Gastroesophageal sphincter (tissue), 3 donors: ENCODE results near the gene KTN1.

Experiments
- POLR2A ChIP-seq, 2 donors: fragments of 450-650 bp; IDR thresholded peaks; one replicate each; pipeline ENCODE4 v1.6.1; 2017; ENCODE audit warnings: antibody characterized with exemption in 2 of 2, mild to moderate bottlenecking in 2 of 2, moderate library complexity in 1 of 2
- POLR2AphosphoS5 ChIP-seq: sonication (generic); formaldehyde crosslinking; IDR thresholded peaks from one replicate; pipeline ENCODE4 v1.6.1; 2017; ENCODE audit warnings: antibody characterized with exemption
- TF ChIP-seq, protein P1 (sequence below), 4 experiments: fragments of 200-600 bp in 2 of 4; fragments of 450-650 bp in 2 of 4; sonication (generic) in 1 of 4; IDR thresholded peaks; one replicate each; pipeline ENCODE4 v1.5.1; 2017 to 2019; ENCODE audit warnings: antibody characterized with exemption in 4 of 4, mild to moderate bottlenecking in 2 of 4, moderate library complexity in 2 of 4

- TF ChIP-seq POLR2A (IDR thresholded peaks at IDR 0.05), result no peak
- TF ChIP-seq, protein P1, sequence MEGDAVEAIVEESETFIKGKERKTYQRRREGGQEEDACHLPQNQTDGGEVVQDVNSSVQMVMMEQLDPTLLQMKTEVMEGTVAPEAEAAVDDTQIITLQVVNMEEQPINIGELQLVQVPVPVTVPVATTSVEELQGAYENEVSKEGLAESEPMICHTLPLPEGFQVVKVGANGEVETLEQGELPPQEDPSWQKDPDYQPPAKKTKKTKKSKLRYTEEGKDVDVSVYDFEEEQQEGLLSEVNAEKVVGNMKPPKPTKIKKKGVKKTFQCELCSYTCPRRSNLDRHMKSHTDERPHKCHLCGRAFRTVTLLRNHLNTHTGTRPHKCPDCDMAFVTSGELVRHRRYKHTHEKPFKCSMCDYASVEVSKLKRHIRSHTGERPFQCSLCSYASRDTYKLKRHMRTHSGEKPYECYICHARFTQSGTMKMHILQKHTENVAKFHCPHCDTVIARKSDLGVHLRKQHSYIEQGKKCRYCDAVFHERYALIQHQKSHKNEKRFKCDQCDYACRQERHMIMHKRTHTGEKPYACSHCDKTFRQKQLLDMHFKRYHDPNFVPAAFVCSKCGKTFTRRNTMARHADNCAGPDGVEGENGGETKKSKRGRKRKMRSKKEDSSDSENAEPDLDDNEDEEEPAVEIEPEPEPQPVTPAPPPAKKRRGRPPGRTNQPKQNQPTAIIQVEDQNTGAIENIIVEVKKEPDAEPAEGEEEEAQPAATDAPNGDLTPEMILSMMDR (IDR thresholded peaks at IDR 0.05), result no peak
- TF ChIP-seq POLR2AphosphoS5, result no peak
Measured at GRCh38 chr14:55705651-55706364, 125.8 kb downstream of the KTN1 start.
